IgD-negative memory B cell (primary cell): ENCODE data around the gene HOXB13. TPM values are rescaled to one million over a fixed set of nuclear protein-coding genes. Genes with fewer than 3 reads are reported as not detected.

ENCODE experiments used
- H3K27ac Mint-ChIP-seq, 3 donors: one replicate each; pipeline ENCODE4 v1.8.0; 2020 to 2022; ENCODE audit warnings: mild to moderate bottlenecking in 3 of 3, mixed read lengths in 3 of 3, moderate library complexity in 1 of 3
- H3K27me3 Mint-ChIP-seq: one replicate; pipeline ENCODE4 v1.8.0; 2021; ENCODE audit warnings: mixed read lengths
- H3K36me3 Mint-ChIP-seq: one replicate; pipeline ENCODE4 v1.8.0; 2020; ENCODE audit warnings: mild to moderate bottlenecking, mixed read lengths
- H3K4me1 Mint-ChIP-seq, 3 donors: one replicate each; pipeline ENCODE4 v1.8.0; 2020 to 2022; ENCODE audit warnings: mixed read lengths in 3 of 3, mild to moderate bottlenecking in 1 of 3
- H3K4me3 Mint-ChIP-seq, 4 donors: one replicate each; pipeline ENCODE4 v1.8.0; 2020 to 2022; ENCODE audit warnings: mild to moderate bottlenecking in 4 of 4, mixed read lengths in 4 of 4, moderate library complexity in 3 of 4
- H3K9me3 Mint-ChIP-seq, 3 donors: one replicate each; pipeline ENCODE4 v1.8.0; 2020 to 2021; ENCODE audit warnings: mixed read lengths in 3 of 3, mild to moderate bottlenecking in 1 of 3
- polyA plus RNA-seq: library from polyadenylated mRNA; unstranded; fragments of 300-500 nt; fragmentation: Illumina TruSeq; gene quantifications from one replicate; pipeline ENCODE4 v1.2.3, GENCODE V29; 2021

The HOXB13 gene
- polyA plus RNA-seq, 1 donor from 2014 or later: not detected

DNA sequence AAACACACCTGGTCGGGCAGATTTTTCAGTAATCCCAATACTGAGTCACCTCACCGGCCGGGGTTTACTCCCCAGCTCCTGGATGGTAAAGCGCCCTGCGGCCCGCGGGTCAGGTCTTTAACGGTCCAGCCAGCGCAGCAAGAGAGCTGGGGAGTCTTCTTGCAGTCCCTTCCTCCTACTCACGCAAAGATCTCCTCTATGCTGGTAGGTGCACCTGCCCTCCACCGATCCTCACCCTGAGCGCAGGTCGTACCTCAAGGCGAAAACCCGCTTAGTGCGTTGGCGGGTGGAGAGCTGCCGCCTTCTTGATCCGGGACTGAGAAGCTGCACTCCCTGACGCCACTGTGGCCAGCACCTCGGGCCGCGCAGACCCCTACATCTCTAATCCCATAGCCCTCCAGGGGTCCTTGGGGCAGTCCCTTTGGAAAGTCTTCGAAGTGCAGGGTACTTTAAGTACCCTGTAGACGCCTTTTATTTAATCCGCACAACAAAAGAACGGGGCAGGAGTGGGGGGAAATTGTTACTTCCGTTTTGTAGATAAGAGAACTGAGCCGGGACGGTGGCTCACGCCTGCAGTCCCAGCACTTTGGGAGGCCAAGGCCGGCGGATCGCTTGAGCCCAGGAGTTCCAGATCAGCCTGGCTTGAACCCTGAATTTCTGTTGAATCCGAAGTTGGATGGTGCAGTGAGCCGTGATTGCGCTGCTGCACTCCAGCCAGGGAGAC is 10.4 kb upstream of the HOXB13 start:
- H3K36me3 Mint-ChIP-seq: no peaks in the 10 kb centered on the region
- peak overlapping the region in 1 of 4 donors; percentile 22 for H3K4me3 Mint-ChIP-seq
- peaks cover 0 to 15% (median 2%) of the 10 kb centered on the region in 3 donors for H3K9me3 Mint-ChIP-seq
- H3K27ac Mint-ChIP-seq: peak overlapping the region in 2 of 3 donors; percentile 65 to 86
- H3K27me3 Mint-ChIP-seq: peaks cover 88% of the 10 kb centered on the region
- peaks cover 0 to 7% (median 6%) of the 10 kb centered on the region in 3 donors for H3K4me1 Mint-ChIP-seq

- peaks cover 88% of the 10 kb centered on the region for H3K27me3 Mint-ChIP-seq
Observed at GRCh38 chr17:48738424-48738802, 9.9 kb upstream of the HOXB13 start.

DNA sequence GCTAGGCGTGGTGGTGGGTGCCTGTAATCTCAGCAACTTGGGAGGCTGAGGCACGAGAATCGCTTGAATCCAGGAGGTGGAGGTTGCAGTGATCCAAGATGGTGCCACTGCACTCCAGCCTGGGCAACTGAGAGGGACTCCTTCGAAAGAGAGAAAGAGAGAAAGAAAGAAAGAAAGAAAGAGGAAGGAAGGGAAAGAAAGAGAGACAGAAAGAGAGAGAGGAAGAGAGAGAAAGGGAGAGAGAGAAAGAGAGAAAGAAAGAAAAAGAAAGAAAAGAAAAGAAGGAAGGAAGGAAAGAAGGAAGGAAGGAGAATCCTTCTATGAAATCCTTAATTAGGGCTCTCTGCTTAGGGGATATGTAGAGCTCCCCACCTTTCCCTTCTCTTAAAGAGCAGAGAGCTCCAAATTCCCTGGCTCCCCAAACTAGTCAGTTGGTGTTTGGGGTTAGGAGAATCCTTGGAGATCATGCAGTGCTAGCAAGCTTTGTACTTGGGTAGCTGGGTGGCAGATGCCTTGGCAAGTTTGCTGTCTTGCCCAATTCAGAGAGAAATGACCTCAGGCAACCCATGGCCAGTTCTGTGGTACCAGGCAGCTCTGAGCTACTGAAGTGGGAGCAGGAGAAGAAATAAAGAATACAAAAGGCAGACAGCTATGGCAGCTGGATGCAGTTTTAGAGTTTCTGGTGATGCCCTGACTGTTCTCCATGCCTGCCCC is 8.9 kb upstream of the HOXB13 start:
- peaks cover 6 to 19% (median 8%) of the 10 kb centered on the region in 3 donors for H3K4me1 Mint-ChIP-seq
- peak overlapping the region in 1 of 3 donors; percentile 57 for H3K27ac Mint-ChIP-seq
- H3K27me3 Mint-ChIP-seq: peaks cover 87% of the 10 kb centered on the region
- H3K9me3 Mint-ChIP-seq: peaks cover 0 to 15% (median 2%) of the 10 kb centered on the region in 3 donors
- H3K4me3 Mint-ChIP-seq: no peak overlapping the region
- H3K36me3 Mint-ChIP-seq: no peaks in the 10 kb centered on the region

More at GRCh38 chr17:48738424-48738802, 9.9 kb upstream of the HOXB13 start:
- H3K36me3 Mint-ChIP-seq: no peaks in the 10 kb centered on the region
- H3K4me3 Mint-ChIP-seq: peak overlapping the region in 1 of 4 donors; percentile 33
- H3K9me3 Mint-ChIP-seq: peaks cover 0 to 15% (median 2%) of the 10 kb centered on the region in 3 donors
- peak overlapping the region in 2 of 3 donors; percentile 10 to 65 for H3K27ac Mint-ChIP-seq
- peaks cover 2 to 13% (median 6%) of the 10 kb centered on the region in 3 donors for H3K4me1 Mint-ChIP-seq

GRCh38 chr17:48735062-48735351 is 6.5 kb upstream of the HOXB13 start:
- Mint-ChIP-seq H3K27me3 (peaks cover 84% of the 10 kb centered on the region), H3K27ac (no peak overlapping the region), H3K4me3 (no peak overlapping the region), H3K36me3 (no peaks in the 10 kb centered on the region), H3K4me1 (peaks cover 8 to 20% (median 10%) of the 10 kb centered on the region in 3 donors), H3K9me3 (peaks cover 0 to 11% (median 0%) of the 10 kb centered on the region in 3 donors)

DNA sequence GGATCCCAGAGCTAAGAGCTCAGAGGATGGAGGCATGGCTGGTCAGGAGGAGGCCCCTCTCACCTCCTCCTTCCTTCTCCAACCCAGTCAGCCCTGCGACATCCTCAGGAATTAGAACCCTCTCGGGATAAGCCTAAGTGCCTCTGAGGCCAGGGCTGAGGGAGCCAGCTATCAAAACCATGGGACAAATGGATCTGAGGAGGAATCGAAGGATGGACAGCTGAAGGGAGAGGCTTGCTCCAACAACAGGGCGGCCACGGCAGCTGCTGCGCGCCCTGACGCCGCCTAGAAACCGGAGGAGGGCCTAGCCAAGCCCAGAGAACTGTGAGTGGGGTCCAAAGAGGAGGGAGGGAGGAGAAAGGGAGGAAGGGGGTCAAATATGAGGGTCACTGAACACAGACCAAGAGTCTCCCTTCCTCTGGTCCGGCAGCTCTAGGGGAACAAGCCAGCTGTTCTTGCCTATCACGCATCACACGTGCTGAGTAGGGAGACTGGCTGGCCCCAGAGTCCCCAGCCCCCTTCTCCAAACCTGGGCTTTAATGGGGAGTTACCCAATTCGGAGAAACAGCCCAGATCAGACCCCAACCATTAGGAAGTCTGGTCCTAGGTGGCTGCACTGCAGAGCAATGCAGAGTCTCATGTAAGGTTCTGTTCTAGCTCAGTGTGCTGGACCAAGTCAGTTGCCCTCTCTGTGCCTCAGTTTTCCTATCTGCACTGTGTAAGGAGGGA is 5.9 kb upstream of the HOXB13 start:
- Mint-ChIP-seq H3K27ac (no peak overlapping the region), H3K9me3 (peaks cover 0 to 11% (median 0%) of the 10 kb centered on the region in 3 donors), H3K36me3 (no peaks in the 10 kb centered on the region), H3K4me1 (peaks cover 9 to 20% (median 10%) of the 10 kb centered on the region in 3 donors), H3K4me3 (peak overlapping the region in 1 of 4 donors; percentile 75), H3K27me3 (peaks cover 82% of the 10 kb centered on the region)

- Mint-ChIP-seq H3K36me3 (no peaks in the 10 kb centered on the region), H3K4me3 (peak overlapping the region in 3 of 4 donors; percentile 18 to 85 (median 75)), H3K27ac (peak overlapping the region; percentile 9 to 47 (median 17))
Observed at GRCh38 chr17:48733632-48734328, 5.2 kb upstream of the HOXB13 start.

GRCh38 chr17:48732688-48733629 is 4.4 kb upstream of the HOXB13 start:
- no peaks in the 10 kb centered on the region for H3K36me3 Mint-ChIP-seq
- peaks cover 80% of the 10 kb centered on the region for H3K27me3 Mint-ChIP-seq
- H3K9me3 Mint-ChIP-seq: peaks cover 0 to 5% (median 0%) of the 10 kb centered on the region in 3 donors
- H3K4me1 Mint-ChIP-seq: peaks cover 4 to 18% (median 10%) of the 10 kb centered on the region in 3 donors
- peak overlapping the region in 2 of 4 donors; percentile 75 to 85 for H3K4me3 Mint-ChIP-seq
- H3K27ac Mint-ChIP-seq: peak overlapping the region; percentile 9 to 47 (median 46)

More at GRCh38 chr17:48733632-48734328, 5.2 kb upstream of the HOXB13 start:
- Mint-ChIP-seq H3K9me3 (peaks cover 0 to 8% (median 0%) of the 10 kb centered on the region in 3 donors), H3K4me1 (peaks cover 4 to 17% (median 10%) of the 10 kb centered on the region in 3 donors), H3K27me3 (peaks cover 81% of the 10 kb centered on the region)

DNA sequence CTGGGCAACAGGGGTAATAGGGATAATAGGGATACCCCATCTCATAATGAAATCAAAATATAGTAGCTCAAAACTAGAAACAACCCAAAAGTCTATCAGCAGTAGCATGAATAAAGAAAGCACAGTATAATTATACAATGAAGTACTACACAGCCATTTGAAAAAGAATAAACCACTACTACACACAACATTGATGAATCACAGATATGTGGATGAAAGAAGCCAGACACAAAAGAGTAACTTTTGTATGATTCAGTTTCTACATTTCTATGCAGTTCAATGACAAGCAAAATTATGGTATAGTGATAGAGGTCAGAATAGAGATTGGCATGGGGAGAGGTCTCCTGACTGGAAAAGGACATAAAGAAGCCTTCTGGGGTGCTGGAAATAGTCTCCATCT is 2.8 kb upstream of the HOXB13 start:
- peaks cover 4 to 18% (median 10%) of the 10 kb centered on the region in 3 donors for H3K4me1 Mint-ChIP-seq
- no peak overlapping the region for H3K4me3 Mint-ChIP-seq
- H3K9me3 Mint-ChIP-seq: peaks cover 0 to 6% (median 0%) of the 10 kb centered on the region in 3 donors
- H3K27ac Mint-ChIP-seq: no peak overlapping the region
- peaks cover 83% of the 10 kb centered on the region for H3K27me3 Mint-ChIP-seq
- H3K36me3 Mint-ChIP-seq: no peaks in the 10 kb centered on the region

GRCh38 chr17:48730240-48730550 is 1.6 kb upstream of the HOXB13 start:
- H3K36me3 Mint-ChIP-seq: no peaks in the 10 kb centered on the region
- peaks cover 82% of the 10 kb centered on the region for H3K27me3 Mint-ChIP-seq
- peak overlapping the region in 2 of 3 donors; percentile 39 to 50 for H3K27ac Mint-ChIP-seq
- peaks cover 0 to 7% (median 0%) of the 10 kb centered on the region in 3 donors for H3K9me3 Mint-ChIP-seq
- H3K4me1 Mint-ChIP-seq: peaks cover 4 to 18% (median 10%) of the 10 kb centered on the region in 3 donors
- peak overlapping the region in 1 of 4 donors; percentile 25 for H3K4me3 Mint-ChIP-seq

DNA sequence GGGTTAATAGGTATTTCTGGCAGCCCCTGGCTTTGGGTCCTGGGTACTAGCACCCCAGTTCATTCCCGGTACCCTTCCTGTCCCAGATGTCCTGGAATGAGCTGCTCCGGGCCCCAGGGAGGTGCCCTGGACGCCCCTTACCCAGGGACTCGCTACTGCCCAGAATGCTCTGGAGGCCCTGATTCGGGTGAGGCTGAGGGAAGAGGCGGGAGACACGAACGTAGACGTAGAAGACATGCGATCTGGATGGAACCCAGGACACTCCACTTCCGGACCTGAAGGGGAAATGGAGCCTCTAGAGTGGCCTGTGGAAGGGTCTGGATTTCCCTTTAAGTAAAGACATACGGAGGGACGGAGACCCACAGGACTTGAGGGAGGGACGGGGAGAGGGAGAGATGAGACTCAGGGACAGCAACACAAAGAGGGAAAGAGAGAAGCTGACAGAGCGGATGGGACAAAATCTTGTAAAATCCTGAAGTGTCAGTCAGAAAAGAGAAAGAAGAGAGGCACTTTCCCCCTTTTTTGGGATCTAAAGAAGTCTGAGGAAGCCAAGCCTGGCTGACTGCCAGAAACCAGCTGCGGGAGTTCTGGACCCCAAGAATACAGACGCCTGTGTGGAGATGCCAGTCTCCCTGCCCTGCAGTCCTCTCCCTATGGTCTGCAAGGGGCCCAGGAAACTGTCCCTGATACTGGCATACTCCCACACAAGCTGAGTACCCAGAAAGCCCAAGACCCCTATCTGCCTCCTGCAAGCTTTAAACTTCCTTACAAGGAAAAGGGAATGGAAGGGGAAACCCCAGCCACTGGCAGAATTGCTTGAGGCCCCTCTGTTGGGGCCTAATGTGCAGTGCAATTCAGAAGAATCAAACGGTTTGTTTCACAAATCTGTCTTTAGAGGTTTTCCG is 1.0 kb upstream of the HOXB13 start:
- Mint-ChIP-seq H3K36me3 (no peaks in the 10 kb centered on the region), H3K27ac (peak overlapping the region in 2 of 3 donors; percentile 39 to 53), H3K4me1 (peaks cover 5 to 22% (median 13%) of the 10 kb centered on the region in 3 donors), H3K9me3 (peaks cover 0 to 8% (median 0%) of the 10 kb centered on the region in 3 donors), H3K27me3 (peaks cover 82% of the 10 kb centered on the region), H3K4me3 (peak overlapping the region in 1 of 4 donors; percentile 25)

GRCh38 chr17:48727415-48728175 is 955 bp downstream of the HOXB13 start:
- H3K36me3 Mint-ChIP-seq: no peaks in the 10 kb centered on the region
- H3K4me1 Mint-ChIP-seq: peaks cover 9 to 18% (median 16%) of the 10 kb centered on the region in 3 donors
- H3K27ac Mint-ChIP-seq: peak overlapping the region in 2 of 3 donors; percentile 36 to 92
- peaks cover 0 to 8% (median 0%) of the 10 kb centered on the region in 3 donors for H3K9me3 Mint-ChIP-seq
- H3K27me3 Mint-ChIP-seq: peaks cover 82% of the 10 kb centered on the region
- H3K4me3 Mint-ChIP-seq: peak overlapping the region in 2 of 4 donors; percentile 13 to 63

- H3K36me3 Mint-ChIP-seq: no peaks in the 10 kb centered on the region
- peak overlapping the region in 2 of 4 donors; percentile 0 to 13 for H3K4me3 Mint-ChIP-seq
- H3K27me3 Mint-ChIP-seq: peaks cover 82% of the 10 kb centered on the region
- H3K27ac Mint-ChIP-seq: peak overlapping the region in 1 of 3 donors; percentile 92
- peaks cover 0 to 8% (median 0%) of the 10 kb centered on the region in 3 donors for H3K9me3 Mint-ChIP-seq
- peaks cover 7 to 16% (median 15%) of the 10 kb centered on the region in 3 donors for H3K4me1 Mint-ChIP-seq
Observed at GRCh38 chr17:48726916-48727286, 1.6 kb downstream of the HOXB13 start.
